ENCODE measurements around the gene MMP24. TPM values are rescaled to one million over a fixed set of nuclear protein-coding genes. Genes with fewer than 3 reads are reported as not detected.
A peak's percentile ranks its signal among the peaks of the same experiment; 100 is the strongest.

Gene MMP24
- polyA plus RNA-seq (2013, experiment 1 of 2), result 0.43 TPM
- 0.42 TPM for polyA plus RNA-seq (2013, experiment 2 of 2)

DNA sequence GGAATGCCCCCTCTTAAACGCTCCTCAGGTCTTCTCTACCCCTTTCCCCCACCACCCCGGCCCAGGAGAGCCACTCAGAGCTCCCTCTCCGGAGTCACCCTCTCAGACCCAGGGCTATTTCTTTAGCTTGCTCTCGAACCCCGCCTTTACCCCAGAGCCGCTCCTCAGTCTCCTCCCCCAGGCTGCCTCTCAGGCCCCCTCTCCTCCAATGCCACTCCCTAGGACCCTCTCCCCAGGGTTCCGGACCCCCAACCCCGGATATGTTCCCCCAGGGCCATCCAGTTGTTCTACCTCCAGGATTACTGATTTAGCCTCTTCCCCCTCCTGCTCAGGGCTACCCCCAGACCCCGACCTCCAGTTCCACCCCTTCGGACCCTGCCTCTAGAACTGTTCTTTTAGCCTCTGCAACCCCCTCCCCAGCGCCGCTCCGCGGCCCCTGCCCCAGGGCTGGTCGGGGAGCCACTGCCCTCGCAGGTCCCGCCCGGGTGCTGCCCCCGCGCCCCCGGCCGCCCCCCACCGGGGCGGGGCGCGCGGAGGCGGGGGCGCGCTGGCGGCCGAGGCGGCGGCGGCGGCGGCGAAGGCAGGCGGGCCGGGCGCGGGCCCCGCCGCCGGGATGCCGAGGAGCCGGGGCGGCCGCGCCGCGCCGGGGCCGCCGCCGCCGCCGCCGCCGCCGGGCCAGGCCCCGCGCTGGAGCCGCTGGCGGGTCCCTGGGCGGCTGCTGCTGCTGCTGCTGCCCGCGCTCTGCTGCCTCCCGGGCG is at the start of gene MMP24:
Gene MMP24, plus strand, starts transcription at position 565 of the 758 bp plus-strand sequence. Its CDS starts 49 bp downstream, at position 614.
- no peak within 1 kb of the TSS for H2AK5ac ChIP-seq (ENCODE audit: low read depth, low read length)
- no peak within 1 kb of the TSS for H3K27ac ChIP-seq (replicated peaks; ENCODE audit: low read length)
- peak within 1 kb of the TSS; percentile 80 for H3K4me2 ChIP-seq (ENCODE audit: insufficient read depth, low read length, poor library complexity, severe bottlenecking)
- H4K8ac ChIP-seq (ENCODE audit: low read depth, low read length), result no peak within 1 kb of the TSS
- H3K18ac ChIP-seq (ENCODE audit: low read length), result peak within 1 kb of the TSS; percentile 57
- H2BK15ac ChIP-seq (ENCODE audit: low read length), result no peak within 1 kb of the TSS
- H3K4ac ChIP-seq (ENCODE audit: low read length), result no peak within 1 kb of the TSS
- H4K91ac ChIP-seq (ENCODE audit: low read depth, low read length, poor library complexity), result no peak within 1 kb of the TSS
- no peaks in the 10 kb centered on the region for H3K9me3 ChIP-seq (replicated peaks in 1 of 2; ENCODE audit: control insufficient read depth in 2 of 2, insufficient read depth in 1 of 2, low read depth in 1 of 2, low read length in 2 of 2)
- H3K36me3 ChIP-seq (replicated peaks in 1 of 2; ENCODE audit: control insufficient read depth in 2 of 2, insufficient read depth in 2 of 2, low read length in 2 of 2), result no peaks in the 10 kb centered on the region
- peak within 1 kb of the TSS; percentile 30 to 65 for H3K4me3 ChIP-seq (ENCODE audit: low read length in 2 of 2)
- H2BK12ac ChIP-seq (ENCODE audit: low read length), result no peak within 1 kb of the TSS
- H3K79me1 ChIP-seq (ENCODE audit: low read depth, low read length), result no peaks in the 10 kb centered on the region
- H2BK120ac ChIP-seq (ENCODE audit: low read depth, low read length), result no peak within 1 kb of the TSS
- peak within 1 kb of the TSS; percentile 70 for H2AFZ ChIP-seq (ENCODE audit: low read length)
- no peak within 1 kb of the TSS for H3K14ac ChIP-seq (ENCODE audit: low read length)
- H2BK5ac ChIP-seq (ENCODE audit: low read length), result no peak within 1 kb of the TSS
- DNase-seq (ENCODE audit: low spot score), result no peak
- no CpG with 5 or more reads among the region's 70 CpGs for WGBS, 2 donors (ENCODE audit: extremely low coverage in 2 of 2, insufficient read length in 2 of 2, insufficient replicate concordance in 1 of 2)
- H3K27me3 ChIP-seq (ENCODE audit: control insufficient read depth in 3 of 3, insufficient read depth in 3 of 3, low read depth in 1 of 3, low read length in 3 of 3), result peaks cover 3 to 60% (median 16%) of the 10 kb centered on the region in 3 experiments
- no peak within 1 kb of the TSS for H3K23ac ChIP-seq (ENCODE audit: low read depth, low read length, poor library complexity)
- peaks cover 0 to 7% of the 10 kb centered on the region in 2 donors for H3K4me1 ChIP-seq (ENCODE audit: control insufficient read depth in 2 of 2, insufficient read depth in 1 of 2, low read depth in 1 of 2, low read length in 2 of 2)
- H3K9ac ChIP-seq (ENCODE audit: low read depth, low read length, poor library complexity), result peak within 1 kb of the TSS; percentile 27

DNA sequence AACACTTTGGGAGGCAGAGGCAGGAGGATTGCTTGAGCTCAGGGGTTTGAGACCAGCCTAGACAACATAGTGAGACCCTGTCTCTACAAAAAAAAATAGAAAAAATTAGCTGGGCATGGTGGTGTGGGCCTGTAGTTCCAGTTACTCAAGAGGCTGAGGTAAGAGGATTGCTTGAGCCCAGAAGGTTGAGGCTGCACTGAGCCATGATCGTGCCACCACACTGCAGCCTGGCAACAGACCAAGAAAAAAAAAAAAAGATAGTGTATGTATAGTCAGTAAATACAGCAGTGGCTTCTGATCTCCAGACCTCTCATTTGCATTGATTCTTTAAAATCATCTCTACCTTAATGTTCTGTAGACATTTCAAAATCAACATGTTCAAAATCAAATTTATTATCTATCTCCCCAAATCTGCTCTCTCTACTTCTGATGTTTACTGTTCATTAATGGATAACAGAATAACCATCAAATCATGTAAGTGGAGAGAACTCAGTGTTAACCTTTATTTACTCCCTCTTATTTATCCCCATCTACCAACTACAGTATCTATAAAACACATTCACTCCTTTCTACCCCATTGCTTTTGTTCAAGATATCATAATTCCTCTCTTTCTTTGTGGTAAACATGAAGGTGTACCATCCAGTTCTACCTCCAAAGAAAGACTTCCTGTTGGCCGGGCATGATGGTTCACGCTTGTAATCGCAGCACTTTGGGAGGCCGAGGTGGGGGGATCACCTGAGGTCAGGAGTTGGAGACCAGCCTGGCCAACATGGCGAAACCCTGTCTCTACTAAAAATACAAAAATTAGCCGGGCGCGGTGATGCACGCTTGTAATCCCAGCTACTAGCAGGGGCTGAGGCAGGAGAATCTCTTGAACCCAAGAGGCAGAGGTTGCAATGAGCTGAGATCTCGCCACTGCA is 46.9 kb upstream of the MMP24 start:
- peaks cover 0 to 6% (median 0%) of the 10 kb centered on the region in 3 experiments for H3K27me3 ChIP-seq (ENCODE audit: control insufficient read depth in 3 of 3, insufficient read depth in 3 of 3, low read depth in 1 of 3, low read length in 3 of 3)
- no peak for DNase-seq (ENCODE audit: low spot score)
- H3K36me3 ChIP-seq (replicated peaks in 1 of 2; ENCODE audit: control insufficient read depth in 2 of 2, insufficient read depth in 2 of 2, low read length in 2 of 2), result no peaks in the 10 kb centered on the region
- no peaks in the 10 kb centered on the region for H3K4me1 ChIP-seq (ENCODE audit: control insufficient read depth in 2 of 2, insufficient read depth in 1 of 2, low read depth in 1 of 2, low read length in 2 of 2)
- no peak overlapping the region for H3K18ac ChIP-seq (ENCODE audit: low read length)
- H2AK5ac ChIP-seq (ENCODE audit: low read depth, low read length), result no peak overlapping the region
- H3K14ac ChIP-seq (ENCODE audit: low read length), result no peak overlapping the region
- H2BK120ac ChIP-seq (ENCODE audit: low read depth, low read length), result no peak overlapping the region
- H2BK15ac ChIP-seq (ENCODE audit: low read length), result no peak overlapping the region
- H3K9ac ChIP-seq (ENCODE audit: low read depth, low read length, poor library complexity), result no peak overlapping the region
- no peak overlapping the region for H3K4ac ChIP-seq (ENCODE audit: low read length)
- no peak overlapping the region for H2AFZ ChIP-seq (ENCODE audit: low read length)
- no CpG with 5 or more reads among the region's 11 CpGs for WGBS, 2 donors (ENCODE audit: extremely low coverage in 2 of 2, insufficient read length in 2 of 2, insufficient replicate concordance in 1 of 2)
- H3K9me3 ChIP-seq (replicated peaks in 1 of 2; ENCODE audit: control insufficient read depth in 2 of 2, insufficient read depth in 1 of 2, low read depth in 1 of 2, low read length in 2 of 2), result no peaks in the 10 kb centered on the region
- no peak overlapping the region for H2BK12ac ChIP-seq (ENCODE audit: low read length)
- H3K79me1 ChIP-seq (ENCODE audit: low read depth, low read length), result no peaks in the 10 kb centered on the region
- no peak overlapping the region for H3K4me2 ChIP-seq (ENCODE audit: insufficient read depth, low read length, poor library complexity, severe bottlenecking)
- H3K23ac ChIP-seq (ENCODE audit: low read depth, low read length, poor library complexity), result no peak overlapping the region
- no peak overlapping the region for H3K4me3 ChIP-seq (ENCODE audit: low read length in 2 of 2)
- H3K27ac ChIP-seq (replicated peaks; ENCODE audit: low read length), result no peak overlapping the region
- no peak overlapping the region for H2BK5ac ChIP-seq (ENCODE audit: low read length)
- H4K8ac ChIP-seq (ENCODE audit: low read depth, low read length), result no peak overlapping the region
- H4K91ac ChIP-seq (ENCODE audit: low read depth, low read length, poor library complexity), result no peak overlapping the region

DNA sequence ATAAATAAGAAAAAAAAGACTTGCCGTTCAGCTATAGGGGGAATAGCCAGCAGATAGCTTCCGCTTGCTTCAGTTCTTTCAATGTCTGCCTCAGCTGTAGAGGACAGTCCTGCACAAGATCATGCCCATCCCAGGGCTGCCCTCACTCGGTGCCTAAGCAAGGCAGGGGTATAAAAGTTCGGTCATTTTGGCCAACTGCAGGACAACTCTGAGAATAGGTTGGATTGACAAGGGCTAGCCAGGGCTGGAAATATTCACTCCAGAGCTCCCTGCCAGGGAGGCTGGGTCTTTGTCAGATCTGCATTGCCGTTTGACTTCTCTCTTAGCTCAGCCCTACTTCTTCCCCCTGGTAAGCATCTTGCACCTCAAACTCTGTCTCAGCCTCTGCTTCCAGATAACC is 46.2 kb upstream of the MMP24 start:
- no peak overlapping the region for H3K4ac ChIP-seq (ENCODE audit: low read length)
- no peak overlapping the region for H3K18ac ChIP-seq (ENCODE audit: low read length)
- no peaks in the 10 kb centered on the region for H3K4me1 ChIP-seq (ENCODE audit: control insufficient read depth in 2 of 2, insufficient read depth in 1 of 2, low read depth in 1 of 2, low read length in 2 of 2)
- no peak overlapping the region for H2AFZ ChIP-seq (ENCODE audit: low read length)
- no peak overlapping the region for H2BK15ac ChIP-seq (ENCODE audit: low read length)
- H2AK5ac ChIP-seq (ENCODE audit: low read depth, low read length), result no peak overlapping the region
- H3K27ac ChIP-seq (replicated peaks; ENCODE audit: low read length), result no peak overlapping the region
- H3K27me3 ChIP-seq (ENCODE audit: control insufficient read depth in 3 of 3, insufficient read depth in 3 of 3, low read depth in 1 of 3, low read length in 3 of 3), result peaks cover 0 to 5% (median 0%) of the 10 kb centered on the region in 3 experiments
- no peak overlapping the region for H2BK5ac ChIP-seq (ENCODE audit: low read length)
- no peak overlapping the region for H2BK120ac ChIP-seq (ENCODE audit: low read depth, low read length)
- H3K4me3 ChIP-seq (ENCODE audit: low read length in 2 of 2), result no peak overlapping the region
- no peak for DNase-seq (ENCODE audit: low spot score)
- H3K14ac ChIP-seq (ENCODE audit: low read length), result no peak overlapping the region
- H3K36me3 ChIP-seq (replicated peaks in 1 of 2; ENCODE audit: control insufficient read depth in 2 of 2, insufficient read depth in 2 of 2, low read length in 2 of 2), result no peaks in the 10 kb centered on the region
- no peak overlapping the region for H4K91ac ChIP-seq (ENCODE audit: low read depth, low read length, poor library complexity)
- H3K4me2 ChIP-seq (ENCODE audit: insufficient read depth, low read length, poor library complexity, severe bottlenecking), result no peak overlapping the region
- no peaks in the 10 kb centered on the region for H3K79me1 ChIP-seq (ENCODE audit: low read depth, low read length)
- WGBS, 2 donors (ENCODE audit: extremely low coverage in 2 of 2, insufficient read length in 2 of 2, insufficient replicate concordance in 1 of 2), result no CpG with 5 or more reads among the region's 5 CpGs
- H2BK12ac ChIP-seq (ENCODE audit: low read length), result no peak overlapping the region
- H3K23ac ChIP-seq (ENCODE audit: low read depth, low read length, poor library complexity), result no peak overlapping the region
- no peak overlapping the region for H3K9ac ChIP-seq (ENCODE audit: low read depth, low read length, poor library complexity)
- H4K8ac ChIP-seq (ENCODE audit: low read depth, low read length), result no peak overlapping the region
- H3K9me3 ChIP-seq (replicated peaks in 1 of 2; ENCODE audit: control insufficient read depth in 2 of 2, insufficient read depth in 1 of 2, low read depth in 1 of 2, low read length in 2 of 2), result no peaks in the 10 kb centered on the region

DNA sequence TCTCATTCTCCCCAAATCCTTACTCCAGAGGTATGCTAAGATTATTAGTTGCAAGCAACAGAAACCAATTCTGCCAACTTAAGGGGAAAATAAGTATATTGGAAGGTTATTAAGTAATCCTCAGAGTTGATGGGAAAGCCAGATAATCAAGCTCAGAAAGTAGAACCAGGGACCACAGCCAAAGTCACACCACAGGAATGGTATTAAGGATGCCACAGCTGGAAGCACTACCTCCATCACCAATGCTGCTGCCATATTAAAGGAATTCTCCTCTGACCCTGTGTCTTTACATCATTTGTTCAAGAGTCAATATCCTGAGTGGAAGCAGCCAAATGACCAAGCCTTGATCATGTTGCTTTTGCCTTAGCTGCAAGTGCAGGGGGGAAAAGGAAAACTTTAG is 44.8 kb upstream of the MMP24 start:
- no peak overlapping the region for H2BK120ac ChIP-seq (ENCODE audit: low read depth, low read length)
- H4K8ac ChIP-seq (ENCODE audit: low read depth, low read length), result no peak overlapping the region
- no peak for DNase-seq (ENCODE audit: low spot score)
- no peak overlapping the region for H3K27ac ChIP-seq (replicated peaks; ENCODE audit: low read length)
- no peak overlapping the region for H3K4me3 ChIP-seq (ENCODE audit: low read length in 2 of 2)
- no peaks in the 10 kb centered on the region for H3K9me3 ChIP-seq (replicated peaks in 1 of 2; ENCODE audit: control insufficient read depth in 2 of 2, insufficient read depth in 1 of 2, low read depth in 1 of 2, low read length in 2 of 2)
- H2AK5ac ChIP-seq (ENCODE audit: low read depth, low read length), result no peak overlapping the region
- H3K27me3 ChIP-seq (ENCODE audit: control insufficient read depth in 3 of 3, insufficient read depth in 3 of 3, low read depth in 1 of 3, low read length in 3 of 3), result peaks cover 0 to 2% (median 0%) of the 10 kb centered on the region in 3 experiments
- H3K36me3 ChIP-seq (replicated peaks in 1 of 2; ENCODE audit: control insufficient read depth in 2 of 2, insufficient read depth in 2 of 2, low read length in 2 of 2), result no peaks in the 10 kb centered on the region
- H2BK12ac ChIP-seq (ENCODE audit: low read length), result no peak overlapping the region
- no peak overlapping the region for H3K4me2 ChIP-seq (ENCODE audit: insufficient read depth, low read length, poor library complexity, severe bottlenecking)
- H3K18ac ChIP-seq (ENCODE audit: low read length), result no peak overlapping the region
- H3K14ac ChIP-seq (ENCODE audit: low read length), result no peak overlapping the region
- no peak overlapping the region for H3K23ac ChIP-seq (ENCODE audit: low read depth, low read length, poor library complexity)
- no peaks in the 10 kb centered on the region for H3K4me1 ChIP-seq (ENCODE audit: control insufficient read depth in 2 of 2, insufficient read depth in 1 of 2, low read depth in 1 of 2, low read length in 2 of 2)
- H2AFZ ChIP-seq (ENCODE audit: low read length), result no peak overlapping the region
- no peak overlapping the region for H2BK15ac ChIP-seq (ENCODE audit: low read length)
- no peak overlapping the region for H3K9ac ChIP-seq (ENCODE audit: low read depth, low read length, poor library complexity)
- H2BK5ac ChIP-seq (ENCODE audit: low read length), result no peak overlapping the region
- no peak overlapping the region for H3K4ac ChIP-seq (ENCODE audit: low read length)
- no peak overlapping the region for H4K91ac ChIP-seq (ENCODE audit: low read depth, low read length, poor library complexity)
- no peaks in the 10 kb centered on the region for H3K79me1 ChIP-seq (ENCODE audit: low read depth, low read length)
